HL-60 (cell line): ENCODE data around the gene SUSD5.

ENCODE experiments used
- CTCF ChIP-seq: IDR thresholded peaks from one replicate; pipeline ENCODE4 v1.5.1; 2011; ENCODE audit warnings: low read length, control low read depth, inconsistent platforms; ENCODE audit not compliant: insufficient read depth
- POLR2AphosphoS5 ChIP-seq: IDR thresholded peaks from 2 replicates; pipeline ENCODE4 v1.6.1; 2012; ENCODE audit warnings: low read depth

GRCh38 chr3:33159981-33160380 lies 58.6 kb downstream of the SUSD5 start:
- TF ChIP-seq CTCF (no peak), POLR2AphosphoS5 (no peak)
